Nephron progenitor cell (in vitro differentiated cells): ENCODE results near the gene GUCY1A2.

Source experiments
- DNase-seq: peaks from one replicate; pipeline ENCODE4 v3.0.0; 2021
- H3K27ac Mint-ChIP-seq: 2 replicates; pipeline ENCODE4 v1.8.0; 2021; ENCODE audit warnings: mild to moderate bottlenecking, moderate library complexity, mixed read lengths
- H3K27me3 Mint-ChIP-seq: 2 replicates; pipeline ENCODE4 v1.8.0; 2021; ENCODE audit warnings: mild to moderate bottlenecking, low read depth, mixed read lengths; ENCODE audit not compliant: poor library complexity
- H3K36me3 Mint-ChIP-seq: 2 replicates; pipeline ENCODE4 v1.8.0; 2021; ENCODE audit warnings: low read depth, mixed read lengths
- H3K4me1 Mint-ChIP-seq: 2 replicates; pipeline ENCODE4 v1.8.0; 2021; ENCODE audit warnings: mixed read lengths
- H3K4me3 Mint-ChIP-seq: 2 replicates; pipeline ENCODE4 v1.8.0; 2021; ENCODE audit warnings: mild to moderate bottlenecking, moderate library complexity, mixed read lengths
- H3K9me3 Mint-ChIP-seq: 2 replicates; pipeline ENCODE4 v1.8.0; 2021; ENCODE audit warnings: mild to moderate bottlenecking, moderate library complexity, mixed read lengths
- CTCF ChIP-seq: fragments of 200-600 bp; sonication (generic); IDR thresholded peaks from 2 replicates; pipeline ENCODE4 v1.5.0; 2021; ENCODE audit warnings: antibody characterized with exemption

Gene GUCY1A2

GRCh38 chr11:106723071-106723470 is 295.2 kb downstream of the GUCY1A2 start:
- Mint-ChIP-seq H3K9me3 (no peaks in the 10 kb centered on the region), H3K4me3 (no peak overlapping the region), H3K36me3 (no peaks in the 10 kb centered on the region), H3K4me1 (no peaks in the 10 kb centered on the region), H3K27me3 (no peaks in the 10 kb centered on the region), H3K27ac (no peak overlapping the region)
- TF ChIP-seq CTCF = no peak
- no peak for DNase-seq

GRCh38 chr11:106717222-106717621 is 301.1 kb downstream of the GUCY1A2 start:
- DNase-seq = no peak
- no peaks in the 10 kb centered on the region for H3K9me3 Mint-ChIP-seq
- H3K4me3 Mint-ChIP-seq = no peak overlapping the region
- peaks cover 26% of the 10 kb centered on the region for H3K4me1 Mint-ChIP-seq
- no peak overlapping the region for H3K27ac Mint-ChIP-seq
- H3K36me3 Mint-ChIP-seq = no peaks in the 10 kb centered on the region
- no peaks in the 10 kb centered on the region for H3K27me3 Mint-ChIP-seq
- no peak for TF ChIP-seq CTCF

- H3K27me3 Mint-ChIP-seq = no peaks in the 10 kb centered on the region
- no peak for TF ChIP-seq CTCF
- H3K36me3 Mint-ChIP-seq = no peaks in the 10 kb centered on the region
- H3K4me1 Mint-ChIP-seq = peaks cover 26% of the 10 kb centered on the region
- DNase-seq = no peak
- no peak overlapping the region for H3K4me3 Mint-ChIP-seq
- no peaks in the 10 kb centered on the region for H3K9me3 Mint-ChIP-seq
- no peak overlapping the region for H3K27ac Mint-ChIP-seq
Observed at GRCh38 chr11:106714199-106714598, 304.1 kb downstream of the GUCY1A2 start.

- no peaks in the 10 kb centered on the region for H3K27me3 Mint-ChIP-seq
- TF ChIP-seq CTCF = no peak
- no peak for DNase-seq
- H3K27ac Mint-ChIP-seq = no peak overlapping the region
- peaks cover 7% of the 10 kb centered on the region for H3K4me1 Mint-ChIP-seq
- no peak overlapping the region for H3K4me3 Mint-ChIP-seq
- no peaks in the 10 kb centered on the region for H3K36me3 Mint-ChIP-seq
- H3K9me3 Mint-ChIP-seq = no peaks in the 10 kb centered on the region
Observed at GRCh38 chr11:106708348-106708747, 309.9 kb downstream of the GUCY1A2 start.

- DNase-seq = no peak
- H3K27ac Mint-ChIP-seq = no peak overlapping the region
- TF ChIP-seq CTCF = no peak
- no peaks in the 10 kb centered on the region for H3K27me3 Mint-ChIP-seq
- H3K4me1 Mint-ChIP-seq = no peaks in the 10 kb centered on the region
- no peaks in the 10 kb centered on the region for H3K36me3 Mint-ChIP-seq
- H3K9me3 Mint-ChIP-seq = no peaks in the 10 kb centered on the region
- H3K4me3 Mint-ChIP-seq = no peak overlapping the region
Observed at GRCh38 chr11:106706355-106706754, 311.9 kb downstream of the GUCY1A2 start.

GRCh38 chr11:106702805-106703204 is 315.5 kb downstream of the GUCY1A2 start:
- no peaks in the 10 kb centered on the region for H3K9me3 Mint-ChIP-seq
- H3K36me3 Mint-ChIP-seq = no peaks in the 10 kb centered on the region
- no peak overlapping the region for H3K4me3 Mint-ChIP-seq
- no peaks in the 10 kb centered on the region for H3K27me3 Mint-ChIP-seq
- H3K4me1 Mint-ChIP-seq = no peaks in the 10 kb centered on the region
- no peak for TF ChIP-seq CTCF
- no peak overlapping the region for H3K27ac Mint-ChIP-seq
- no peak for DNase-seq
